ENCODE results near the gene ESPN. TPM values are rescaled to one million over a fixed set of nuclear protein-coding genes. Genes with fewer than 3 reads are reported as not detected.

The ESPN gene
- total RNA-seq, 1 donor from 2014 or later: 0.24 TPM

- DNase-seq (ENCODE audit: low spot score): no peak
Measured at GRCh38 chr1:6465461-6466005, 41.0 kb downstream of the ESPN start.

- DNase-seq (ENCODE audit: low spot score): no peak
Measured at GRCh38 chr1:6466023-6466422, 41.4 kb downstream of the ESPN start, which contains the start of gene TNFRSF25. Gene TNFRSF25, minus strand, starts transcription at chr1:6466173. Its CDS starts 66 bp downstream, at chr1:6466107.

GRCh38 chr1:6466751-6467150 is 42.2 kb downstream of the ESPN start:
- DNase-seq (ENCODE audit: low spot score): no peak

- no peak for DNase-seq (ENCODE audit: low spot score)
Measured at GRCh38 chr1:6467224-6467623, 42.6 kb downstream of the ESPN start.

- DNase-seq (ENCODE audit: low spot score): no peak
Measured at GRCh38 chr1:6467744-6468688, 43.4 kb downstream of the ESPN start.

GRCh38 chr1:6468729-6469461 is 44.3 kb downstream of the ESPN start:
- DNase-seq (ENCODE audit: low spot score): no peak

GRCh38 chr1:6470132-6471085 is 45.8 kb downstream of the ESPN start:
- DNase-seq (ENCODE audit: low spot score): no peak

- no peak for DNase-seq (ENCODE audit: low spot score)
Measured at GRCh38 chr1:6471086-6471969, 46.8 kb downstream of the ESPN start.

GRCh38 chr1:6471970-6472368 is 47.4 kb downstream of the ESPN start:
- DNase-seq (ENCODE audit: low spot score): peak; percentile 27

GRCh38 chr1:6472391-6472790 is 47.8 kb downstream of the ESPN start:
- DNase-seq (ENCODE audit: low spot score): no peak

GRCh38 chr1:6473156-6473555 is 48.6 kb downstream of the ESPN start:
- DNase-seq (ENCODE audit: low spot score): no peak

- no peak for DNase-seq (ENCODE audit: low spot score)
Measured at GRCh38 chr1:6473974-6474814, 49.6 kb downstream of the ESPN start.

GRCh38 chr1:6474815-6475282 is 50.3 kb downstream of the ESPN start:
- DNase-seq (ENCODE audit: low spot score): no peak

- no peak for DNase-seq (ENCODE audit: low spot score)
Measured at GRCh38 chr1:6475381-6476133, 51.0 kb downstream of the ESPN start.

- DNase-seq (ENCODE audit: low spot score): no peak
Measured at GRCh38 chr1:6476483-6476882, 51.9 kb downstream of the ESPN start.

- no peak for DNase-seq (ENCODE audit: low spot score)
Measured at GRCh38 chr1:6477039-6477820, 52.7 kb downstream of the ESPN start.

- DNase-seq (ENCODE audit: low spot score): no peak
Measured at GRCh38 chr1:6481820-6482219, 57.2 kb downstream of the ESPN start.

Data from umbilical cord (tissue), 2 donors.